Right cardiac atrium (tissue), 5 donors: ENCODE measurements around the gene BEST2. TPM values are rescaled to one million over a fixed set of nuclear protein-coding genes. Genes with fewer than 3 reads are reported as not detected.
"Not testable (repeated sequence)": the region's sequence is repeated elsewhere in the genome, so short reads cannot be mapped to it uniquely, and the experiment has no call there.

ENCODE experiments used
- ATAC-seq, 2 donors: fragments of 200-7000 bp; cut with Tn5 transposase; one replicate each; pipeline versions ENCODE4 v1.8.0 to v1.9.1; 2020; ENCODE audit warnings: moderate library complexity in 2 of 2, mild to moderate bottlenecking in 1 of 2
- DNase-seq, 3 donors: peaks; one replicate each; pipeline ENCODE4 v3.0.0-alpha.2; 2020
- H3K27ac ChIP-seq: one replicate; pipeline ENCODE4 v1.5.1; 2013; ENCODE audit warnings: mild to moderate bottlenecking, low read length, control low read depth, moderate library complexity
- H3K27me3 ChIP-seq: one replicate; pipeline ENCODE4 v1.6.1; 2013; ENCODE audit not compliant: control insufficient read depth, insufficient read depth
- H3K4me1 ChIP-seq: one replicate; pipeline ENCODE4 v1.6.1; 2013; ENCODE audit warnings: low read length; ENCODE audit not compliant: control insufficient read depth, insufficient read depth
- H3K4me3 ChIP-seq: one replicate; pipeline ENCODE4 v1.5.1; 2013; ENCODE audit warnings: low read length, control low read depth
- H3K9me3 ChIP-seq: one replicate; pipeline ENCODE4 v1.6.1; 2013; ENCODE audit warnings: low read length; ENCODE audit not compliant: control insufficient read depth
- WGBS: extraction: QIAGEN DNeasy Blood & Tissue Kit; methylation state at CpG from one replicate; pipeline ENCODE4 v1.1.7; 2013; 5-methylcytosine and 5-hydroxymethylcytosine counted together
- intact Hi-C, 4 donors: fragments of 100-400 bp; cut with DNase I; formaldehyde crosslinking; loops; one replicate each; pipeline versions ENCODE4 v1.11.0 to v1.14.0; 2022 to 2023
- polyA plus RNA-seq: library from polyadenylated mRNA; stranded (reverse); fragments of 200-250 nt; gene quantifications from one replicate; pipeline ENCODE4 v1.2.3, GENCODE V29; 2013
- total RNA-seq, 4 donors: library from RNA; stranded (reverse); fragmentation: NEBNext Ultra II Directional; extraction: Animal tissue kit (Norgen Biotek cat#: 25700); gene quantifications; one replicate each; pipeline ENCODE4 v1.2.1, GENCODE V29; 2021
- donor health status: healthy with polysubstance abuse.
- donor health status: DM: no; HTN: yes; CAD: no.
- donor health status: DM: no; HTN: no; CAD: no.
- donor health status: DM: no; HTN: yes; CAD: no; lungs with severe emphysema.
- donor health status: DM: yes; HTN: yes; CAD: no.

Gene BEST2
- total and polyA plus RNA-seq, 5 donors: not detected

- H3K4me3 ChIP-seq: peak overlapping the region; percentile 99
- no peaks in the 10 kb centered on the region for H3K27me3 ChIP-seq
- H3K9me3 ChIP-seq: no peaks in the 10 kb centered on the region
- DNase-seq: peak; percentile 51 to 82 (median 78)
- intact Hi-C loops: no loop called here
- H3K27ac ChIP-seq: peak overlapping the region; percentile 97
- no peaks in the 10 kb centered on the region for H3K4me1 ChIP-seq
- 2% methylated on average over 59 of the region's 59 CpGs for WGBS
- peak; percentile 32 to 44 for ATAC-seq
Observed at GRCh38 chr19:12720851-12721655, 30.5 kb upstream of the BEST2 start.

GRCh38 chr19:12721656-12722565 lies 29.7 kb upstream of the BEST2 start:
- under 1% methylated on average over 65 of the region's 65 CpGs for WGBS
- Histone ChIP-seq H3K4me1 (no peaks in the 10 kb centered on the region), H3K27ac (peak overlapping the region; percentile 97), H3K27me3 (no peaks in the 10 kb centered on the region), H3K9me3 (no peaks in the 10 kb centered on the region), H3K4me3 (peak overlapping the region; percentile 99)
- DNase-seq: peak; percentile 78 to 90 (median 88)
- ATAC-seq: peak; percentile 44 to 65
- intact Hi-C loops: no loop called here

- intact Hi-C loops: no loop called here
- Histone ChIP-seq H3K27ac (peak overlapping the region; percentile 84), H3K4me1 (no peaks in the 10 kb centered on the region), H3K9me3 (no peaks in the 10 kb centered on the region), H3K27me3 (no peaks in the 10 kb centered on the region), H3K4me3 (peak overlapping the region; percentile 99)
- 1% methylated on average over 32 of the region's 32 CpGs for WGBS
- peak; percentile 92 to 93 for ATAC-seq
- DNase-seq: peak; percentile 98 to 99 (median 98)
Observed at GRCh38 chr19:12722566-12723380, 28.8 kb upstream of the BEST2 start.

DNA sequence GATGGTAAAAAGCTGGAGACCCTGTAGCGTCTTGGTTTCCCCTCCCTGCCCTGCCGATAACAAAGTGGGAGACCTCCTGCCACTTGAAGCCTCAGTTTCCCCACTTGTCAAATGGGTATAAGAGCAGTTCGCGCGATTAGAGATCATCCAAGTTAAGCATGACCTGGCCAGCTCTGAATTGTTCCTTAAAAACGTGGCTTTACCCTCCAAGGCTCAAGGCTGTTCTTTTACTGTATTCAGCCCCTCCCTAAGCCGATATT lies 28.3 kb upstream of the BEST2 start:
- Histone ChIP-seq H3K4me3 (peak overlapping the region; percentile 51), H3K27ac (peak overlapping the region; percentile 52), H3K4me1 (no peaks in the 10 kb centered on the region), H3K9me3 (no peaks in the 10 kb centered on the region), H3K27me3 (no peaks in the 10 kb centered on the region)
- ATAC-seq: no peak
- WGBS: 2% methylated on average over 7 of the region's 7 CpGs
- intact Hi-C loops: no loop called here
- DNase-seq: no peak

GRCh38 chr19:12723641-12724426 lies 27.8 kb upstream of the BEST2 start, which contains the start of gene TNPO2:
TNPO2 (minus strand) TSS chr19:12723932; CDS start chr19:12720977, 2,955 bp downstream.
- WGBS: 4% methylated on average over 28 of the region's 28 CpGs
- DNase-seq: peak; percentile 64 to 81 (median 78)
- ATAC-seq: peak; percentile 56 to 58
- Histone ChIP-seq H3K4me3 (peak within 1 kb of the TSS; percentile 51), H3K4me1 (no peaks in the 10 kb centered on the region), H3K9me3 (no peaks in the 10 kb centered on the region), H3K27ac (peak within 1 kb of the TSS; percentile 84), H3K27me3 (no peaks in the 10 kb centered on the region)
- intact Hi-C loops: no loop called here

DNA sequence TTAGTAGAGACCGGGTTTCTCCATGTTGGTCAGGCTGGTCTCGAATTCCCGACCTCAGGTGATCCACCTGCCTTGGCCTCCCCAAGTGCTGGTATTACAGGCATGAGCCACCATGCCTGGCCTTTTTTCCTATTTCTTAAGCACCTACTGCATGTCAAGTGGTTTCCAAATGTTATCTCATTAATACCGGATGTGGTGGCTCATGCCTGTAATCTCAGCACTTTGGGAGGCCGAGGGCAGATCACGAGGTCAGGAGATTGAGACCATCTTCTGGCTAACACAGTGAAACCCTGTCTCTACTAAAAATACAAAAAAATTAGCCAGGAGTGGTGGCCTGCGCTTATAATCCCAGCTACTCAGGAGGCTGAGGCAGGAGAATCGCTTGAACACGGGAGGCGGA lies 26.0 kb upstream of the BEST2 start:
- DNase-seq, H3K4me3 ChIP-seq, ATAC-seq, H3K27me3 ChIP-seq, H3K9me3 ChIP-seq, H3K4me1 ChIP-seq, H3K27ac ChIP-seq, intact Hi-C loops: not testable (repeated sequence)
- WGBS: 87% methylated on average over 10 of the region's 10 CpGs

DNA sequence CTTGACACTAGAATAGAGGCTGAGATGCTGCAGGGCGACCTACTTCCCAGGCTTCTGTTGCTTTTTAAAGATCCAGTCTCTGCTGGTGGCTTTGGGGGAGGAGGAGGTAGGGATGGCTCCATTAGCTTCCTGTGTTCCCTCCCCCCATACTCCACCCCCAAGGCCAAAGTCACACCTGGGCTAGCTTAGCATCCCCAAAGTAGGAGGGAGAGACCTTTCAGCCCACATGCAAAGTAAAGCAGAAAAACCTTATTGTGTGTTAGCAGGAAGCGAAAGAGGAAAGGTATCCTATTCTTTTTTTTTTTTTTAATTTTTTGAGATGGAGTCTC lies 24.6 kb upstream of the BEST2 start:
- Histone ChIP-seq H3K4me1 (no peaks in the 10 kb centered on the region), H3K9me3 (no peaks in the 10 kb centered on the region), H3K4me3 (no peak overlapping the region), H3K27me3 (no peaks in the 10 kb centered on the region), H3K27ac (no peak overlapping the region)
- intact Hi-C loops: no loop called here
- 88% methylated on average over 2 of the region's 2 CpGs for WGBS
- ATAC-seq (no peak), DNase-seq (no peak)

DNA sequence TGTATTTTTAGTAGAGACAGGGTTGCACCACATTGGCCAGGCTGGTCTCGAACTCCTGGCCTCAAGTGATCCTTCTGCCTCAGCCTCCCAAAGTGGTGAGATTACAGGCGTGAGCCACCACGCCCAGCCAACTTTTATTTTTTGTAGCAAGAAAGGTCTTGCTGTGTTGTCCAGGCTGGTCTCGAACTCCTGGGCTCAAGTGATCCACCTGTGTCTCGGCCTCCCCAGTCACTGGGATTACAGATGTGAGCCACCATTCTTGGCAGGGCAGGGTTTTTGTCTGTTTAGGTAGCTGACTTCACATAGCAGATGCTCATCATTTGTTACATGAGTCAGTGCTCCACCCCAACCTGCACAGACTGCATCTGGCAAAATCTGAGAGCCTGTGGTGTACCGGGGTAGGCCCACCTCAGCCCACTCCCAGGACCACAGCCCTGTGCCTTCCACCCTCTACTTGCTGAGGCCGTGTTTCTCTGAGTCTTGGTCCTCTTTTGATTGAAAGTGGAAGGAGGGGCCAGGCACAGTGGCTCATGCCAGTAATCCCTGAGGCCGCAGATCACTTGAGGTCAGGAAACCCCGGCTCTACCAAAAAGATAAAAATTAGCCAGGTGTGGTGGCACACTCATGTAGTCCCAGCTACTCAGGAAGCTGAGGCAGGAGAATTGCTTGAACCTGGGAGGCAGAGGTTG lies 23.7 kb upstream of the BEST2 start:
- H3K27me3 ChIP-seq: no peaks in the 10 kb centered on the region
- DNase-seq: no peak
- 96% methylated on average over 9 of the region's 9 CpGs for WGBS

GRCh38 chr19:12730064-12730463 lies 21.5 kb upstream of the BEST2 start:
- ATAC-seq (no peak), DNase-seq (no peak)
- Histone ChIP-seq H3K27ac (no peak overlapping the region), H3K9me3 (no peaks in the 10 kb centered on the region), H3K4me1 (no peaks in the 10 kb centered on the region), H3K4me3 (no peak overlapping the region), H3K27me3 (no peaks in the 10 kb centered on the region)
- intact Hi-C loops: no loop called here
- 73% methylated on average over 3 of the region's 3 CpGs for WGBS

More for the DNA sequence above, 23.7 kb upstream of the BEST2 start:
- Histone ChIP-seq H3K4me1 (no peaks in the 10 kb centered on the region), H3K9me3 (no peaks in the 10 kb centered on the region), H3K27ac (no peak overlapping the region), H3K4me3 (no peak overlapping the region)
- intact Hi-C loops: no loop called here
- ATAC-seq: no peak

GRCh38 chr19:12731337-12731736 lies 20.3 kb upstream of the BEST2 start:
- Histone ChIP-seq H3K27me3 (no peaks in the 10 kb centered on the region), H3K4me3 (no peak overlapping the region), H3K9me3 (no peaks in the 10 kb centered on the region), H3K27ac (no peak overlapping the region), H3K4me1 (peaks cover under 1% of the 10 kb centered on the region)
- no peak for ATAC-seq
- 90% methylated on average over 24 of the region's 24 CpGs for WGBS
- no peak for DNase-seq
- intact Hi-C loops: no loop called here
